Measurements from ENCODE around the gene RELA.

Gene RELA

DNA sequence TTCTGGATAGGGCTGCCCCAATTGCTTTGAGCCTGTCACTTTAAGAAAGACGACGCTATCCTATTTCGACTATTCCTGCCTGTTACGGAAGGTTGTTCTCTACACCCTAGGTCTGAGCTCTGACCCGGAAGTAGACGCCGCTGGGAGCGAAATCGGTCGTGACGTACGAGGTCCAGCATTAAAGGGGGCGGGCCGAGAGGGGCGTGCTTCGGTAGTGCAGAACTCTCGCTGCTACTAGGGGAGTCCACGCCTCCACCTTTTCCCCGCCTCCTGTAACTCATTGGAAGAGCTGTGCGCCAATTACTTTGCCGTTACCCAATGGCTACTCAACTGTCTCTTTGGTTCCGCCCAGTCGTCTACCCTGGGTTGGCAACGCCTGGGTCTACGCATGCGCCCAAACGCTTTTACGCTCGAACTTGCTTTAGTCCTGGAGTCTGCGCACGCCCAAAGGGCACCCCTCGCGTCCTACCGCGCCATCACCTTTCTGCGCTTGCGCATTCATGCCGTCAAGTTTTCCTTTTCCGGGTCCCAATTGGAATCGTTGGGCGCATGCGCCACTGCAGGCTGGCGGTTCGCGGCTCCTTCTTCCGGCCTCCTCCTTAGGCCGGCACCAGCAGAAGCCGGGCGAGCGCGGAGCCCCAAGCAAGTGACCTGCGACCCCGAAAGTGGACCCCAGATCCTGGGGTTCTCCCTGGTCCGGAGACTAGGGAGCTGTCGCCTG, 47.3 kb downstream of the RELA start, which contains the start of gene PCNX3:
Gene PCNX3, plus strand, starts transcription at position 548 of the 721 bp plus-strand sequence. CDS start 536 bp downstream, outside the sequence.
- peak; percentile 100 for DNase-seq (ENCODE audit: low read depth in 2 of 3, low spot score in 1 of 3)

DNA sequence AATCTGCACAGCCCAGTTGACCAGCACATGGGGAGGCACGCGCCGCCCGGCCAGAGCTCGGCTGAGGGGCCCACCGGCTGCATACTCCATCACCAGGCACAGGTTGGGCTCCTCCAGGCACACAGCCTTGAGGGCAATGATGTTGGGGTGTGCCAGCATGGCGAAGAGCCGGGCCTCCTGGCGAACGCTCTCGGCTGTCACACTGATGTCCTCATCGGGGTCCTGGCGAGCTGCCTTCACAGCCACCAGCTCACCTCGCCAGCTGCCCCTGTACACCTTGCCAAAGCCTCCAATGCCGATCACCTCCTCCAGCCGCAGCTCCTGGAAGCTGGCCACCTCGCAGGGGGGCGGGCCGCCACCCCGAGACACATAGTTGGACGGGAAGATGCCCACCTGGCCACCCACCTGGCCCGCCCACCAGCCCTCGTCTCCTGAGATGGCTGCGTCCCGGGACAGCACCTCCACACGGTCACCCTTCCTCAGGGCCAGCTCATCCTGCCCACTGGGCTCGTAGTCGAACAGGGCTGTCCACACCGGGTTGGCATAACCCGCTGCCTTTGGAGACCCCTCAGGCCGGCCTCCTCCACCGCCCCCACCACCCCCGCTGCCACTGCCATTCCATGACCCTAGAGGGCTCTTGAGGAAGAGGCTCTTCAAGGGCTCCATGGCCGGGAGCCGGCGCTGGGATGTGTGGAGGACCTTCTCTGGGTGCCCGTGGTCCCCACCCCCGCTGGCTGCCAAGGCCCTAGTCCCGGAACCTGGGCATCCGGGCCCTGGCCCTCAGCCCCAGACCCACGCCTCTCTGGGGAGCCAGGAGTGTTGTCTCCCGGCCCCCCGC, 49.4 kb downstream of the RELA start:
- no peak for DNase-seq (ENCODE audit: low read depth in 2 of 3, low spot score in 1 of 3)

DNA sequence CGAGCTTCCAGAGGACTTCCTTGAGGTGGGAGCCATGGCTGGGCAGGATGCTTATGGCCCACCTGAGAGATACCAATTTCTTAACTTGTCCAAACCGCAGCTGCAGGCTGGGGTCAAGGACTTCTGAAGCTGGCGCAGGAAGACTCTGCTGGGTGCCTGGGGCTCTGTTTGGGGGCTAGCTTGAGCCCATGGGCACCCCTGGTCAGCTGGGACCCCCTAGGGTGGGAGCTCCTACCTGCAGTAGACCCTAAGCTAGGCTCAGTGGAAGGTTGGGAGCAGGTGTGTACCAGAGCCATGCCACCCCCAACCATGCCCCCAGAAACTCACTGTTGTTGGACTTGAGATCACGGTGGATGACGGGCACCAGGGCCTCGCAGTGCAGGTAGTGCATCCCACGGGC, 50.0 kb downstream of the RELA start:
- no peak for DNase-seq (ENCODE audit: low read depth in 2 of 3, low spot score in 1 of 3)

DNA sequence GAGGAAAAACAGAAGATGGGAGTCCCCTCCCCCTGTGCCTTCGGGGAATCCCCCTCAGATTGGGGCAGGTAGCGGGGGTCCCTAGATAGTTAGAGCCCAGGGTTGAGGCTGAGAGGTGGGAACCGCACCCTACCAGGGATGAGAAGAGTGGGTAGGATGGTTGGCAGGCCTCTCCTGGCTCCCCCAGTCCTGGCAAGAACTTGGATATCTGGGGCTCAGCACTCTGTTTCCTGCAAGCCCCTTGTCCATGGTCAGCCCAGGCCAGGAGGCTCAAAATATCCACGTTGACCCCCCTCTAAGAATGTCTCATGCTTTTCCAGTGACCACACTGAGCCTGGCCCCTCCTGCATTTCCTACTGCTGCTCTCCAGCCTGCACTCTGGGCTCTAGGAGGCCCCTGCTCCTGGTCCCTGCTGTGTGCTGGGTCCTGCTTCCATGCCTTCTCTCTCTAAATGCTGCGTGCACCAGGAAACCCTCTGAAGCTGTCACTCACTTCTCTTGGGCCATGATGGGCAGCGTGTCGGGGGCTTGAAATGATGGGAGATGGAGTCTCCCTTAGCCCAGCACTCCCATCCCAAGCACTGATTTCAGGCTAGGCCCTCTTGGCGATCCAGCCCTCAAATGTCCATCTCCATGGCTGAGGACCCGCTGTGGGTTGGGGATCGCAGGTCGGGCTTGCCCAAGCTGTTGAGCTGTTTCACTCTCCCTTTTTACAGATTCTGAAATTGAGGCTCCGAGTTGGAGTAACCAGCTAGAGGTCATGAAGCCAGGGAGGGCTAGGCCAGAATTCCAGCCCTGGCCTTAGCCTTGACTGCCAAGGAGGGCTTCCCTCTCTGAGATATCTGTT, 50.7 kb downstream of the RELA start:
- no peak for DNase-seq (ENCODE audit: low read depth in 2 of 3, low spot score in 1 of 3)

DNA sequence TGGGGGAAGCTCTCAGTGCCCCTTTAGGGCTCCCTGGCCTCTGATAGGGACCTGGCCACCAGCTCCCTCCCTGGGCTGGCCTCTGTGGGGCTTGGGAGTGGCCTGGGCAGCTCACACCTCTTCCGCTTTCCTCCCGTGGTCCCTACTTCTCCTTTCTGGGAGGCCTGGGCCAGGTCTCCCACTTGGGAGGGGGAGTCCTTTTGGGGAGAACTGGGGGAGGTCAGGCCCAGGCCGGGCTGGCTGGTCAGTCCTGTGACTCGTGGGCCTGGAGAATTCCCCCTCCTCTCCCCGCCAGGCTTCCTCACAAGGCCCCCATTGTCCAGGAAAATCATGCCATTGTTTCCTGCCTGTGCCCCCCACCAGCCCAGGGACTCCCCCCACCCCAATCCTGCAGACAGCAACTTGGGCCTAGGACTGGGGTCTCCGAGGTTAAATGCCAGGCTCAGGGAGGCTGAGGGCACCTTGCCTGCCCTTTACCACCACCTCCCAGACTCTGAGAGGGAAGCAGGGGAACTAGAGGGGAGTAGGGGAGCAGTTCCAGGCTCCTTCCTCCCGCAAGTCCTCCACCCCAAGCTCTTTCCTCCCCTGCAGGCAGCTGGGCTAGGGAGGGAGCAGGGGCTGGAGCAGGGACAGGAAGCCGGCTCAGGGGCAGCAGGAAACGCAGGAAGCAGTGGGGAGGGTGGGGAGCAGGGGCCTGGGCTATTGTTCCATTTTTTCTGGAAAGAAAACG, 51.5 kb downstream of the RELA start:
- DNase-seq (ENCODE audit: low read depth in 2 of 3, low spot score in 1 of 3), result no peak

DNA sequence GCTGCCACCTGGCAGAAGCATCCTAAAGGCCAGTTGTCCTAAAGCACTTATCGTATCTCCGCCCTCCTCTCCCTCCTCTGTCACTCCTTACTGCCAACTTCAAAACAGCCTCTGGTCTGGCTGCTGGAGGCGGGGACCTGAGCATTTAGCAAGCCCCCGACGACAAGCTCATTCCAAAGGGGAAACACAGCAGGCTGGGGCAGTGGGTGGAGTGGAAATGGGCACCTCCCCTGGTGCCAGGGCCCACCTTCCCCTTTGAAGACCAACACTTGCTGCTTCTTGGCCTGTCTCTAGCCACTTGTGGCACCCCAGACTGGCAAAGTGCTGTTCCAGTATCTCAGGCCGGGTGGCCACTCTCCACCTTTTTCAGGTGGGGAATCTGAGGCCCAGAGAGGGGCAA, 52.3 kb downstream of the RELA start:
- no peak for DNase-seq (ENCODE audit: low read depth in 2 of 3, low spot score in 1 of 3)

DNA sequence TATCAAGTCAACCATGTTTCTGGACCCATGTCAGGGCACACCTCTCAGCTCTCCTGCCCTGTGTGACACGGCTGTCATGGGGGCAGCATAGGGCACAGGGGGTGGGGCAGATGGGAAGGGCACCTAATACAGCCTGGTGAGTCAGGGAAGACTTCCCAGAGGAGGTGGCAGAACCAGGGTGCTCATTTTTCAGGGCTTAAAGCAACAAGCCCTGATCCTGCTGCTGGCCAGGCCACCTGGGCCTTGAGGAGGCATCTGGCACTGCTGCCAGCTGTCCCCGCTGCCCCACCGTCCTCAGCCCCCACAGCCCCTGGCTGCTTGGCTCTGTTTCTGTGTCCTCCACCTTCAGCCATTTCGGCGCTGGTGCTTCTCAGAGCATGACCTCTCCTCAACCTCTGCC, 53.1 kb downstream of the RELA start:
- DNase-seq (ENCODE audit: low read depth in 2 of 3, low spot score in 1 of 3), result no peak

DNA sequence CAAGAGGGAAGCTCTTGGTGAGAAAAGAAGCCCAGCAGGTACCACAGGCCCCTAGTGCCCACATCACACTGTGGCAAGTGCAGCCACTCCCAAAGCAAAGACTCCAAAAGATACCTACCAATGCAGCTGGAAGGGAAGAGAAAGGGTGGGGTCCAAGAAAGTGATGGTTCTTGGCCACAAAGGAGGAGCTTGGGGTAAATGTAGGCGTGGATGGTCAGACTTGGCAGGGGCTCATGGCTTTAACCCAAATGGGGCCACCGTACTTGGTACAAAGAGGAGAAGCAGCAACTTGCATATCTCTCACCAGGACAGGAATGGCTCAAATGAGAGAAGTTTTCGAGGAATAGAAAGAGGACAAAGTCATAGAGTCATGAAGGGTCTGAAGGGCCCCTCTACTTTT, 53.5 kb downstream of the RELA start:
- DNase-seq (ENCODE audit: low read depth in 2 of 3, low spot score in 1 of 3), result no peak

DNA sequence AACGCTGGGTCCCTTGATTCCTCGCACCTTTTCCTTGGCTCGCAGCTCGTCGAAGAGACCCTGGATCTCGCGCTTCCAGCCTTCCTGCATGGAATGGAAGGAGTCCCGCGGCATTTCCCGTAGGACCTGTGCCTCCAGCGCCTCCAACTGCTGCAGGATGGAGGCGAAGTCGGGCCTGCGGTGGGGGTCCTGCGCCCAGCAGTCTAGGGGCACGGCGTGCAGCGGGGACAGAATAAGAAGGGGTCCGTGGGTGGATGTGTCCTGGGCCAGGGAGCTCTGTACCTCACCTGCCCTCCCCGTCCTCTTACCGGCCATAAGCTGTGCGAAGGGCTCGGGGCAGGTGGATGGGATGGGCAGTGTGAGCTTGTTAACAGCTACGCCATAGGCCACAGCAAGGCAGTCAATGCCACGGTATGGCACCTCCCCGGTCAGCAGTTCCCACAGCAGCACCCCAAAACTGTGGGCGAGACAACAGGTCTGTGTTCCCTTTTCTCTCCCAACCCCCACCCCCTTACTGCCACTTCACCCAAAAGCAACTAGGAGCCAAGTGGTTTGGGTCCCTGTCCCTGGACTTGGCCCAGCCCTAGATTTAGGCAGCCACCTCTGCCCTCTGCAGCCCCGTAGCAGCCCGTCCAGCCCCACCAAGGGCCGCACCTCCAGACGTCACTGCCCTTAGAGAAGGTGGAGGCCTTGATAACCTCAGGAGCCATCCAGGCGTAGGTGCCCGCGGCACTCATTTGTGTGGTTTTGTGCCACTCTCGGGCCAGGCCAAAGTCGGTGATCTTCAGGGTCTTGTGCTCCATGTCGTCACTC, 54.9 kb downstream of the RELA start:
- DNase-seq (ENCODE audit: low read depth in 2 of 3, low spot score in 1 of 3), result no peak

DNA sequence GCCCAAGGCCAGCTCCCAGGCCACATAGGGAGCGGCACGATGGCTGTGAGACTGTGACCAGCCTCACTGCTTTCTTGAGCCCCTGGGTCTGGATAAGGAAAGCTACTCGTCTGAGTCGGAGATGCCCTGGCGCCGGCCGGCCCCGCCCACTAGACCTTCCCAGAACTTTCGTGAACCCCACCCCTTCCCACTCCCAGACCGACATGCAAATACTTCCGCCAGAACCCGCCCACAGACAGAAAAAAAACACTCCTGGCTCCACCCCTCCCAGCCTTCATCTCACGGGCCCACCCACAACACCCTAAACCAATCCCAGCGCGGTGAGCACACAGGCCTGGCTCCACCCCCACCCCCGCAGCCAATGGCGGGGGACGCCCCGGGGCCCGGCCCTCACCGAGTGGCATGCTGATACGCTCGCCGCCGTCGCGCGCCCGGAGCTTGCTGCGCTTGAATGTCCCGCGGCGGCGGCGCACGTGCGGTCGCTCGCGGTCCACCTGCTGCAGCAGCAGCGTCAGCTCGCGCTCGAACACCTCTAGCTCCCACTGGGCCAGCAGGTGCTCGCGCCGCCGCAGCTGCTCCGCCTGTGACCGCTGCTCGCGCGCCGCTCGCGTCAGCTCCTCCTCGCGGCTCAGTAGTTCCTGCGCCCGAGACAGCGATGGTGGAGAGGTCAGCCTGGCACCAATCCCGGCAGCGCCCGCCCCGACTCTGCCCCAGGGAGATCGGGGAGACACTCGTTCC, 55.7 kb downstream of the RELA start:
- DNase-seq (ENCODE audit: low read depth in 2 of 3, low spot score in 1 of 3), result no peak

DNA sequence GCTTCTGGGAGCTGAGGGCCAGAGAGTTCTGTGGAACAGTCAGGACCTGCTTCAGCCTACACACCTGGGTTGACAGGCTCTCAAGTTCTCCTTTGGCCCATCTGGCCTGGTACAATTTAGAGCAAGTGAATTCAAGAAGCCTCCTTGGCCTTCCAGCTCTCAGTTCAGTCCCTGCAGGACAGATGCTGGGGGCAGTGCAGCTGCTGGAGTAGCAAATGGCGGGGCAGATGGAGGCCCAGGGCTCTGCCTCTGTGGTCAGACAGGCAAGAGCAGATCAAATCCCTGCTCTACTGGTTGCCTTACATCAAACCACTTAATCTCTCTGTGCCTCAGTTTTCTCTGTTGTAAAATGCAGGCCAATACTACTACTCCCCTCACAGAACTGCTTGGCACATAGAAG, 58.5 kb downstream of the RELA start:
- DNase-seq (ENCODE audit: low read depth in 2 of 3, low spot score in 1 of 3), result no peak

Measured in stimulated activated CD4-positive, alpha-beta T cell treated with anti-CD3 and anti-CD28 coated beads, Interleukin-12 subunit alpha, Interleukin-12 subunit beta, amount 100 ng/mL, for 48 hours (primary cell).